8988T (cell line): Measurements from ENCODE around the gene WDR74.
A peak's percentile ranks its signal among the peaks of the same experiment; 100 is the strongest.

Experiments used
- DNase-seq: peaks from one replicate; pipeline ENCODE4 v3.0.0; 2011

Gene WDR74

DNA sequence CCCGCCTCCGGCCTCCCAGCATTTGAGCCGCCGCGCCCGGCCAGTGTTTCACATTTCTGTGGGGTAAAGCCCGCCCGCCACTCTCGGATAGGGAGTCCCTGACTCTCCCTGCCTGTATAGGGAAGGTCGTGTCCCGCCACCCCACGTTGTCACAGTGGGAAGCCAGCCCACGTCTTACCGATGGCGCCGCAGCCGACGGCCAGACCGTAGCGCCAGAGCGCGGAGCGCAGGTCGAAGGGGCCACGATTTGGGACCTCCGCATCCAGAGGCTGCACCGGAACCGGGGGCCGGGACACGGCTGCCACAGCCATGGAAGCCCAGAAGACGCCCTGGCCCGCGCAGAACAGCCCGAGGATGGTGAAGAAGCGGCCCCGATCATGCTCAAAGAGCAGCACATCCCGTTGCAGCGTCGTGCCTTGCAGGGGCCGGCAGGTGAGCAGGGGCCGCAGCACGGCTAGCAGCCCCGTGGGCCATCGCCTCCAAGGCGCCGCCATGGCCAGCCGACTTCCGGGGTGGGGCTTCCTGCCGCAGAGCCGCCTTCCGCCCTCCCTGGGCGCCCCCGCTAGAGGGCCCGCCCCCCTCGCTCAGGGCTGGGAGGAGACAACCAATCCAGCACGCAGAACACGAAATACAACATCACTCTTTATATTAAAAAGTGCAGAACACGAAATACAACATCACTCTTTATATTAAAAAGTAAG is 47.7 kb downstream of the WDR74 start, which contains the start of gene TMEM223:
Gene TMEM223, minus strand, starts transcription at position 506 of the 701 bp plus-strand sequence. Its CDS starts 12 bp downstream, at position 494.
- DNase-seq, result peak; percentile 88

- DNase-seq, result no peak
Observed at GRCh38 chr11:62789576-62789975, 49.8 kb downstream of the WDR74 start.

DNA sequence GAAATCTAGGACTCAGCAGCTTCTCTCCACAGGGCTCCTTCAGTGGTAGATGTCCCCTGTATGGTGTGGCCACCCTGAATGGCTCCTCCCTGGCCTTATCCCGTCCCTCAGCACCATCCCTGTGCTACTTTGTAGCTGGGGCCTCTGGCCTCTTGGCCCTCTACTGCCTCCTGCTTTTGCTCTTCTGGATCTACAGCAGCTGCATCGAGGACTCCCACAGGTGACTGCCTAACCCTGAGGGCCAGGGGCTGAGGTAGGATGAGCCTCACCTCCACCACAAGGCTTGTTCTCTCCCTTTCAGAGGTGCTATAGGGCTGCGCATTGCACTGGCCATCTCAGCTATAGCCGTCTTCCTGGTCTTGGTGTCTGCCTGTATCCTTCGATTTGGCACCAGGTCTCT is 50.4 kb downstream of the WDR74 start:
- no peak for DNase-seq

DNA sequence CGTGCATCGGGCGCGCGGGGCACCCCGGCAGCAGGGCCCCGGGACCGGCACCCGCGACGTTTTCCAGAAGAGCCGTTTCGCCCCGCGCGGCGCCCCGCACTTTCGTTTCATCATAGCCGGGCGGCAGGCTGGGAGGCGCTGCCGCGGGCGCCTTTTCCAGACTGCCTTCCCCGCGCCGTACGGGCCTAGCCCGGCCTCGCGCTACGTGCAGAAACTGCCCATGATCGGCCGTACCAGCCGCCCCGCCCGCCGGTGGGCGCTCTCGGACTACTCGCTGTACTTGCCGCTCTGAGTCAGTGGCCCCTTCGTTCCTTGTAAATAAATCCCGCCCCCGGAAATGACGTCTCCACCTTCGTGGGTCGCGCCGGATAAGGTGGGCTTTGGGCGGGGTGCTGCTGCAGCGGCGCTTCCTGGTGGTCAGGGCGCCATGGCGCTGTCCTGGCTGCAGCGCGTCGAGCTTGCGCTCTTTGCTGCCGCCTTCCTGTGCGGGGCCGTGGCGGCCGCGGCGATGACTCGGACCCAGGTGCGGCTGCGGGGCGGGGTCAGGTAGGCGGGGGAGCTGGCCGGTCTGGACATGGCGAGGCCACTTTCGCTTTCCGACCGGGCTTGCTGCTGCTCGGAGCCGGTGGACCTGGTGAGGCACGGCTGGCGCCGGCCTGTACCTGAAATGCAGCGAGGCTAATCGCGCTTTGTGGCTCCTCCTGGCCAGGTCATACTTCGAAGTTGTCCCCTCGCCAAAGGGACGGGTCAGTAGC is 52.2 kb downstream of the WDR74 start, which contains the start of gene TMEM179B:
Gene TMEM179B, plus strand, starts transcription at position 398 of the 755 bp plus-strand sequence. Its CDS starts 30 bp downstream, at position 428.
- DNase-seq, result peak; percentile 90

GRCh38 chr11:62786318-62787004 is 52.9 kb downstream of the WDR74 start:
- peak; percentile 90 for DNase-seq
